ENCODE measurements around the gene HIBCH.

The HIBCH gene

GRCh38 chr2:190357600-190357999 is 38.0 kb upstream of the HIBCH start:
- no peak overlapping the region for H2AFZ ChIP-seq
- H3K4me3 ChIP-seq (ENCODE audit: low read depth, low read length) = no peak overlapping the region
- peaks cover 46% of the 10 kb centered on the region for H3K4me1 ChIP-seq
- H3K9me3 ChIP-seq (ENCODE audit: control insufficient read depth, low read length) = no peaks in the 10 kb centered on the region
- no peak overlapping the region for H3K9ac ChIP-seq
- H3K36me3 ChIP-seq (ENCODE audit: control insufficient read depth, insufficient read depth, low read length) = no peaks in the 10 kb centered on the region
- H3K79me2 ChIP-seq = peaks cover 14% of the 10 kb centered on the region
- H3K27me3 ChIP-seq (ENCODE audit: control insufficient read depth, insufficient read depth, low read length) = no peaks in the 10 kb centered on the region
- no peak overlapping the region for H3K4me2 ChIP-seq (ENCODE audit: low read length)
- no peak overlapping the region for H3K27ac ChIP-seq
- TF ChIP-seq, protein P1, sequence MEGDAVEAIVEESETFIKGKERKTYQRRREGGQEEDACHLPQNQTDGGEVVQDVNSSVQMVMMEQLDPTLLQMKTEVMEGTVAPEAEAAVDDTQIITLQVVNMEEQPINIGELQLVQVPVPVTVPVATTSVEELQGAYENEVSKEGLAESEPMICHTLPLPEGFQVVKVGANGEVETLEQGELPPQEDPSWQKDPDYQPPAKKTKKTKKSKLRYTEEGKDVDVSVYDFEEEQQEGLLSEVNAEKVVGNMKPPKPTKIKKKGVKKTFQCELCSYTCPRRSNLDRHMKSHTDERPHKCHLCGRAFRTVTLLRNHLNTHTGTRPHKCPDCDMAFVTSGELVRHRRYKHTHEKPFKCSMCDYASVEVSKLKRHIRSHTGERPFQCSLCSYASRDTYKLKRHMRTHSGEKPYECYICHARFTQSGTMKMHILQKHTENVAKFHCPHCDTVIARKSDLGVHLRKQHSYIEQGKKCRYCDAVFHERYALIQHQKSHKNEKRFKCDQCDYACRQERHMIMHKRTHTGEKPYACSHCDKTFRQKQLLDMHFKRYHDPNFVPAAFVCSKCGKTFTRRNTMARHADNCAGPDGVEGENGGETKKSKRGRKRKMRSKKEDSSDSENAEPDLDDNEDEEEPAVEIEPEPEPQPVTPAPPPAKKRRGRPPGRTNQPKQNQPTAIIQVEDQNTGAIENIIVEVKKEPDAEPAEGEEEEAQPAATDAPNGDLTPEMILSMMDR (IDR thresholded peaks at IDR 0.05) = no peak

DNA sequence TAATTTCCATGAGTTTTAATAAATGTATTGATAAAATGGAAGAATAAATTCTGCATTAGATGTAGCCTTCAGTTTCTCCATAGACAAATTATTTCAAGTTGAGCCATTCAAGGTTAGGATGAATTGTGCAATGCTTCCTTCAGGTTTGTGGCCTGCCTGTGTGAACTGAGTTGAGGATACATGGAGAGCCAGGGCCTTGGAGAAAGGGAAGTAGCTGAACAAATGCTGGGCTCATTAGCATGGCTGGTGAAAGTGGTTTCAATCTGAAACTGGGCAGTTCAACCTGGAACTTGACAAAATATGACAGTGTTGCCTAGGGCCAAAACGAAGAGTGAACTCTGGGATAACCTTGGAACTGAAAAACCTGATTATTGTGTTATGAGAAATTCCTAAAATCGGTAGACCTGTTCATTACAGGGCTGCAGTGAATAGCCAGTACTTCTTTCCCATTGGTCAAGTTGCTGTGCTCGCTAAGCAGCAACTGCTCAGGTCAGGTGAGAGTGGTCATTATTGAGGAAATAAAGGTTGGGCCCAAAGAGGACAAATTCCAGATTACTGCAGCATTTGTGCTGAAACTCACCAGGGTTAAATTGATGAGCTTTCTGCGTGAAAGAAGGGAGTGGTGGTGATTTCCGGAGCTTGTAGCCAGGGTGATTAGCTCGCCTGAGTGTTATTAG is 36.5 kb upstream of the HIBCH start:
- Histone ChIP-seq H3K27ac (peak overlapping the region; percentile 95), H3K27me3 (ENCODE audit: control insufficient read depth, insufficient read depth, low read length) (no peaks in the 10 kb centered on the region), H3K4me1 (peaks cover 59% of the 10 kb centered on the region), H2AFZ (peak overlapping the region; percentile 63), H3K9me3 (ENCODE audit: control insufficient read depth, low read length) (no peaks in the 10 kb centered on the region), H3K4me3 (ENCODE audit: low read depth, low read length) (no peak overlapping the region), H3K4me2 (ENCODE audit: low read length) (peak overlapping the region; percentile 0), H3K36me3 (ENCODE audit: control insufficient read depth, insufficient read depth, low read length) (no peaks in the 10 kb centered on the region), H3K79me2 (peaks cover 14% of the 10 kb centered on the region), H3K9ac (no peak overlapping the region)
- TF ChIP-seq, protein P1 (IDR thresholded peaks at IDR 0.05) = no peak

GRCh38 chr2:190354003-190354690 is 34.5 kb upstream of the HIBCH start:
- peaks cover 19% of the 10 kb centered on the region for H3K79me2 ChIP-seq
- peak overlapping the region; percentile 95 for H3K27ac ChIP-seq
- H3K4me3 ChIP-seq (ENCODE audit: low read depth, low read length) = no peak overlapping the region
- TF ChIP-seq, protein P1 (IDR thresholded peaks at IDR 0.05) = no peak
- H3K4me1 ChIP-seq = peaks cover 60% of the 10 kb centered on the region
- H3K9ac ChIP-seq = no peak overlapping the region
- no peaks in the 10 kb centered on the region for H3K27me3 ChIP-seq (ENCODE audit: control insufficient read depth, insufficient read depth, low read length)
- H3K4me2 ChIP-seq (ENCODE audit: low read length) = peak overlapping the region; percentile 41
- H3K9me3 ChIP-seq (ENCODE audit: control insufficient read depth, low read length) = no peaks in the 10 kb centered on the region
- H3K36me3 ChIP-seq (ENCODE audit: control insufficient read depth, insufficient read depth, low read length) = no peaks in the 10 kb centered on the region
- H2AFZ ChIP-seq = peak overlapping the region; percentile 48

- H3K4me3 ChIP-seq (ENCODE audit: low read depth, low read length) = no peak overlapping the region
- H3K79me2 ChIP-seq = peaks cover 19% of the 10 kb centered on the region
- TF ChIP-seq, protein P1 (IDR thresholded peaks at IDR 0.05) = no peak
- no peak overlapping the region for H2AFZ ChIP-seq
- no peaks in the 10 kb centered on the region for H3K27me3 ChIP-seq (ENCODE audit: control insufficient read depth, insufficient read depth, low read length)
- H3K36me3 ChIP-seq (ENCODE audit: control insufficient read depth, insufficient read depth, low read length) = no peaks in the 10 kb centered on the region
- no peaks in the 10 kb centered on the region for H3K9me3 ChIP-seq (ENCODE audit: control insufficient read depth, low read length)
- H3K9ac ChIP-seq = no peak overlapping the region
- H3K4me2 ChIP-seq (ENCODE audit: low read length) = peak overlapping the region; percentile 41
- H3K27ac ChIP-seq = peak overlapping the region; percentile 95
- peaks cover 60% of the 10 kb centered on the region for H3K4me1 ChIP-seq
These were observed 33.9 kb upstream of the HIBCH start for GRCh38 chr2:190353537-190353899.

Data from parathyroid adenoma (tissue), 2 donors.